Muscle of back (tissue), 13 donors: Measurements from ENCODE around the gene RMND1. TPM values are rescaled to one million over a fixed set of nuclear protein-coding genes. Genes with fewer than 3 reads are reported as not detected.

Experiments
- DNase-seq, 3 donors: peaks; one replicate each; pipeline versions ENCODE4 v3.0.0 to v3.0.0-alpha.2; 2013
- long read RNA-seq, 9 donors: transcript quantifications; one replicate each; lab custom pipeline, GENCODE V29; 2026
- polyA plus RNA-seq, 10 donors: library from polyadenylated mRNA; unstranded; fragments of 120-200 nt; gene quantifications; one replicate each; pipeline ENCODE4 v1.2.1, GENCODE V29; 2013; ENCODE audit not compliant: insufficient read length in 10 of 10

RMND1 gene
- polyA plus RNA-seq = 10 to 100 TPM; 12.8 to 24.4 (median 21.4) TPM
- long read RNA-seq, donor 1, partial matches to known transcripts = 7 of 8 reads
- long read RNA-seq, donor 1, other reads (novel, unspliced or antisense) = 0 of 8 reads
- long read RNA-seq, donor 2, transcript RMND1-203 (12 exons, 2,003 nt) = major isoform, 6 of 9 reads
- long read RNA-seq, donor 2, partial matches to known transcripts = 0 of 9 reads
- long read RNA-seq, donor 2, other reads (novel, unspliced or antisense) = 0 of 9 reads
- long read RNA-seq, donor 3, partial matches to known transcripts = 0 of 2 reads
- long read RNA-seq, donor 3, other reads (novel, unspliced or antisense) = 0 of 2 reads
- long read RNA-seq, donor 4, partial matches to known transcripts = 0 of 6 reads
- long read RNA-seq, donor 4, other reads (novel, unspliced or antisense) = 0 of 6 reads
- long read RNA-seq, donor 5, transcript RMND1-203 (12 exons, 2,003 nt) = major isoform, 6 of 9 reads
- long read RNA-seq, donor 5, partial matches to known transcripts = 0 of 9 reads
- long read RNA-seq, donor 5, other reads (novel, unspliced or antisense) = 0 of 9 reads
- long read RNA-seq, donor 6, partial matches to known transcripts = 11 of 20 reads
- long read RNA-seq, donor 6, other reads (novel, unspliced or antisense) = 0 of 20 reads
- long read RNA-seq, donor 7, transcript RMND1-203 (12 exons, 2,003 nt) = major isoform, 6 of 15 reads
- long read RNA-seq, donor 7, partial matches to known transcripts = 5 of 15 reads
- long read RNA-seq, donor 7, other reads (novel, unspliced or antisense) = 0 of 15 reads
- long read RNA-seq, donor 8, partial matches to known transcripts = 6 of 11 reads
- long read RNA-seq, donor 8, other reads (novel, unspliced or antisense) = 0 of 11 reads
- long read RNA-seq, donor 9 = 0 reads

GRCh38 chr6:151451950-151452749, at the start of gene RMND1:
TSS of gene RMND1 (minus strand) at chr6:151452126. CDS start at chr6:151445811, 6,315 bp downstream.
- DNase-seq = peak; percentile 100

- DNase-seq = no peak
Measured at GRCh38 chr6:151499551-151499950, 47.6 kb upstream of the RMND1 start.

GRCh38 chr6:151498327-151498726, 46.4 kb upstream of the RMND1 start:
- peak in 1 of 3 donors; percentile 24 for DNase-seq

GRCh38 chr6:151497905-151498304, 46.0 kb upstream of the RMND1 start:
- no peak for DNase-seq

- DNase-seq = no peak
Measured at GRCh38 chr6:151495380-151495779, 43.5 kb upstream of the RMND1 start.

- DNase-seq = no peak
Measured at GRCh38 chr6:151494936-151495320, 43.0 kb upstream of the RMND1 start.

- DNase-seq = peak in 2 of 3 donors; percentile 54 to 81
Measured at GRCh38 chr6:151494235-151494935, 42.5 kb upstream of the RMND1 start.

GRCh38 chr6:151493804-151494234, 41.9 kb upstream of the RMND1 start, which contains the start of gene CCDC170:
TSS of gene CCDC170 (plus strand) at chr6:151494017. CDS start at chr6:151494129, 112 bp downstream.
- peak in 2 of 3 donors; percentile 55 to 81 for DNase-seq

GRCh38 chr6:151493161-151493803, 41.4 kb upstream of the RMND1 start:
- DNase-seq = no peak

GRCh38 chr6:151490996-151491395, 39.1 kb upstream of the RMND1 start:
- no peak for DNase-seq

GRCh38 chr6:151488226-151488625, 36.3 kb upstream of the RMND1 start:
- no peak for DNase-seq

GRCh38 chr6:151483994-151484393, 32.1 kb upstream of the RMND1 start:
- no peak for DNase-seq

- peak in 1 of 3 donors; percentile 64 for DNase-seq
Measured at GRCh38 chr6:151482290-151482689, 30.4 kb upstream of the RMND1 start.

GRCh38 chr6:151481786-151482185, 29.9 kb upstream of the RMND1 start:
- peak in 1 of 3 donors; percentile 14 for DNase-seq

GRCh38 chr6:151478670-151479069, 26.7 kb upstream of the RMND1 start:
- no peak for DNase-seq

GRCh38 chr6:151477726-151478125, 25.8 kb upstream of the RMND1 start:
- DNase-seq = no peak

GRCh38 chr6:151475653-151476523, 24.0 kb upstream of the RMND1 start:
- peak in 2 of 3 donors; percentile 51 to 66 for DNase-seq

- DNase-seq = no peak
Measured at GRCh38 chr6:151464702-151465101, 12.8 kb upstream of the RMND1 start.

- DNase-seq = no peak
Measured at GRCh38 chr6:151461673-151462072, 9.7 kb upstream of the RMND1 start.
